Skin of body (tissue), 2 donors: ENCODE data around the gene LTBP3. TPM values are rescaled to one million over a fixed set of nuclear protein-coding genes. Genes with fewer than 3 reads are reported as not detected.

Experiments
- DNase-seq: peaks from one replicate; lab custom pipeline; 2025; lab: John Stamatoyannopoulos, UW
- total RNA-seq: library from RNA; depleted of rRNA; stranded (reverse); fragments of >200 nt; gene quantifications from one replicate; pipeline ENCODE4 v1.2.3, GENCODE V29; 2014

Gene LTBP3
- total RNA-seq, 1 donor from 2014 or later, result 56.0 TPM

DNA sequence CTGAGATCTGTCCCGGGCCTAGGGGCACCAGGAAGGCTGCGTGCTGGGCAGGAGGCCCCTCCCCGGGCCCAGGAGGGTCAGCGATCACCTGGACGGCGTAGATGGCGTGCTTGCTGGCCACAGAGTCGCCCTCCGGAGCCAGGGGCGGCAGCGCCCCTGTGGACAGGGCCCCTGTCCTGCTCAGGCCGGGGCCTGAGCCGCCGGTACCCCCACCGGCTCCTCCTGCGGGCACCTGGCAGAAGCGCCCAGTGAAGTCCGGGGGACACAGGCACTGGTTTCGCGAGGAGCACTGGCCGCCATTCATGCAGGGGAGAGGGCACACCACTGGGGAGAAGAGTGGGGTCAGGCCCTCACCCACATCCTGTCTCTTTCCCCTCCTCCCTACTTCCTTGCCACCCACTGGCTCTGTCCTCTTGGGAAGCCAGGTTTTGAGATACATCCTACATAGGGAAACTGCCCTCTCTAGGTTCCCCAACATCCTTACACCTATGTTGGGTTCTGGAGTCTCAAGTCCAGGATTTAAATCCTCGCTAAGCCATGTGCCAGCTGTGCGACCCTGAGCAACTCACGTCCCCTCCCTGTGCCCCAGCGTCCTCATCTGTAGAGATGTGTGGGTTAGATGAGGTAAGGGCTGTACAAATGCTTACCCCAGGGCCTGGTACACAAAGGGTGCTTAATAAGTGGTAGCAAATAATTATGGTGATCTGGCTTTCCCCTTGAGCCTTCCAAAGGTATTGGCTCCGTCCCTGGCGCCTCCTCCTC, 3.9 kb downstream of the LTBP3 start:
- DNase-seq, result no peak

DNA sequence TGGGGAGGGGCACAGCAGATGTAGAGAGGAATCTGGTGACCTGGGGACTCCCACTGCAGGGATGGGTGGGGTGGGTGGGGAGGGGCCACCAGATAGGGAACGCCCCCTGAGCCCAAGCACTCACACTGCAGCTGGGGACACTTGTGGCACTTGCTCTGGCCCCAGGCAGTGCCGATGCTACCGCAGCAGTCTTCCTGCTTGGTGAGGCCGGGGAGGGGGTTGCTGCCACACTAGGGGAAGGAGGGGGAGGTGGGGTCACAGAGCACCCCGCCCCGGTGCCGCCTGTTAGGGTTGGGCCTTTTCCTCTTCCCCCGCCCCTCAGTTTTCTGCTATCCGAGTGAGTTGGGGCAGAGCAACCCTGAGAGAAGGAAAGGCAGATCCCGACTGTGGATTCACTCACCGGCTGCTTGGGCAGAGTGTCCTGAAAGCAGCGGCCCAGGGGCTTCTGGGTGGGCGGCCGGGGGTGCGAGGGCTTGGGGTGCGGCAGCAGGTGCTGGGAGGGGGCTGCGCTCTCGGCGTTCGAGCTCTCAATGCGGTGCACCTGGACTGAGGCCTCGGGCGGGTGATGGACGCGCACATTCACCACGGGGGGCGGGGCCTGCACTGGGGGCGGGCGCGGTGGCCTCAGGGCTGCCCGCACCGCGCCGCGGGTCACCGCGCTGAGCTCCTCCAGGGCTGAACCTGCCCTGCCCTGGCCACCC, 4.7 kb downstream of the LTBP3 start:
- DNase-seq, result no peak

DNA sequence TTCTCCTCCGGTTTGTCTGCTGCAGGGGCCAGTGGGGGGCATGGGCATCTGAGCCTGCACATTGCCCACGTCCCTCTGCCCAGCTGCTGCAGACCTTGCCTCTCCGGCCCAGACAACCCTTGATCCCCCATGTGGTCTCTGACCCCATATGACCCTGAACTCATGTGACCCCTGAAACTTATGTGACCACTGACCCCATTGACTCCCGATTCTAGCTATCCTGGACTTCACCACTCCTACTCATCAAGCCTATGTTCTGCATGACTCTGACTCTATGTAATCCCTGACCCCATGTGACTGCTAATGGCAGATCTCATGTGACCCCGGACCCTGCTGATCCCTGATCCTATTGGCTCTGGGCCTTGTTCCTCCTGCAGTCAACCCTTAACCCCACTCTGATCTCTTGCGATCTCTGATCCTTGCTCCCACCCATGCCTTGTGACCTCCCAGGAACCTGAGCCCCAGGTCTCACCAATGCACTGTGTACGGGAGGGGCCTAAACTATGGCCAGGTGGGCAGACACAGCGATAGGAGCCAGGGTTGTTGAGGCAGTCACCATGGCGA, 5.7 kb downstream of the LTBP3 start:
- no peak for DNase-seq

DNA sequence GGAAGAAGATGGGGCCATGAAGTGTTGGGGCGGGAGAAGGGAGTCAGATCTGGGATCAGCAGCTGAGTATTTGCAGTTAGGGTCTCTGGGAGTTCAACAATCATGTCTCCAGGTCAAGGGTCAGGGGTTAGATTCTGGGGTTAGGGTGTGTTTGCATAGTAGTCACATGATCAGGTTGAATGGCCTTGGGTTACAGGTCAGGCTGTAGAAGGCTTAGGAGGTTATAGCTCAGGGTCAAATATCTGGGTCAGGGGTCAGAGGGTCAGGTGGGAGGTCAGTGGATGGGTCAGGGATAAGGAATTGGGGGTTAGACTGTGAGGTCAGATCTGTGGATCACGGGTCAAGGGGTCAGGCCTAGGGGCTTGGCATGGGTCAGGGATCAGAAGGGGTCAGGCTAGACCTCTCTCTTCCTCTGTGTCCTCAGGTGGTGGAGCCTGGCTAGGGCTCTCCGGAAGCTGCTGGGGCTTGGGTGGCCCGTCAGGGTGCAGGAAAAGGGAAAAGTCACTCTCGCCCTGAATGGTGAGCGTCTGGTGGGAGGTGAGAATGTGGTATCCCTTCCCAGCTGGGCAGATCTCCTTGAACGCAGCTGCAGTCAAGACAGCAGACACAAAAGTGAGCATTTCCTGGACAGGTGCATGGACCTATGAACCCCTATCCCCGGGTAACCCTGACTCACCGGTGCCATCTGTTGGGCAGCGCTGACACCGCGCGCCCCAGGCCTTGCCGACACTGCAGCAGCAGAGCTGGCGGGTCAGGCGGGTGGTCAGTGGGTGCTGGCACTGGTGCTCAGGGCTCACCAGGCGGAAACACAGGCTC, 6.4 kb downstream of the LTBP3 start:
- DNase-seq, result no peak

DNA sequence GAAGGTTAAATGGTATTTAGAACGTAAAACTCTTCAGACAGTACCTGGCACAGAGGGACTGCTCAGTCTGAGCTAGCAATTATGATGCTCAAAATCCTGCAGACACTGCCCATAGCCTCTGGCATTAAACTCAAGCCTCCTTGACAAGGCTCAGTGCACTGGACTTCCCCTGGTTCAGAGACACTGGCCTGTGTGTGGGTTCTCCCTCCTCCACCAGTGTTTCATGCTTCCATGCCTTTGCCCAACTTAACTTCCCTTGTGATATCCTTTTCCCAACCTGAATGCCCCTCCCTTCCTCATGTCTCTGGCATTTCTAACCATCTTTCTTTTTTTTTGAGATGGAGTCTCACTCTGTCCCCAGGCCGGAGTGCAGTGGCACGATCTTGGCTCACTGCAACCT, 9.1 kb downstream of the LTBP3 start:
- no peak for DNase-seq

DNA sequence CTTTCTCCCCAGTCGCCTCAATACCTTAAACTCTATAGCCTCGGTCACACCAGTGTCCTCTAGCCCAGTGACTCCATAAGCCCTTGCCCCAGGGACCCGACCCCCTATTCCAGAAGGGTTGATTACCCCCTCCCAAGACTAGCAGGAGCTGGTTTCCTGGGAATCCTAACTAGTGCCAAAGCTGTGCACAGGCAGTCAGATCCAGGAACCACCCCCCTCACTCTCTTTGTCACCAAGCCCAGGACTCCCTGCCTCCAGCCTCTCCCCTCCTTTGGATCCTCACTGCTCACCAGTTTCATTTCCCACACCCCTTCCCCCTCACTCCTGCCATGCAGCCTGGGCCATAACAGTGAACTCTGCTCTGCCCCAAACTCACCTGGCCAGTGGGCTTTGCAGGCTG, 9.8 kb downstream of the LTBP3 start:
- DNase-seq, result no peak

DNA sequence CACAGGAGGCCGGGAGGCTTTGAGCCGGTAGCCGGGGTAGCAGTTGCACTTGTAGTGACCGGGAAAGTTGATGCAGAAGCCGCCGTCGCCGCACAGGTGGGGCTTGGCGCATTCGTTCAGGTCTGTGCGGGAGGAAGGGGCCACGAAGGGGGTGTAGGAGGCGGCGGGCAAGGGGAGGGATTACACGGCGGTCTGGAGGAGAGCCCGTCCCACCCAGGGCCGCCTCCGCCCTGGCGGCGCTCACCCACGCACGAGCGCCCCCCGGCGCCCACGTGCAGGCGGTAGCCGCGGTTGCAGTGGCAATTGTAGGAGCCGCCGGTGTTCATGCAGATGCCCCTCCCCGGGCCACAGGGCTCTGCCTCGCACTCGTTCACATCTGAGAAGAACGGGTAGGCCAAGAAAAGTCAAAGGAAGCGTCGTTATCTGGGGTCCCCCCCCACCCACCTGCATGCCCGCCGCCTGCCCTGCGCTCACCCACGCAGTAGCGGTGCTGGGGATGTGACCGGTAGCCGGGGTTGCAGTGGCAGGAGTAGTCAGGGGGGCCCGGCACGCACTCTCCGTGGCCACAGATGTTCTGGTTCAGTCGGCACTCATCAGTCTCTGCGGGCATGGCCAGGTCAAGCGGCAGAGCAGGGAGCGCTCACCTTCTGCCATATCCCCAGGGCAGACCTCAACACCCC, 10.6 kb downstream of the LTBP3 start:
- DNase-seq, result no peak

DNA sequence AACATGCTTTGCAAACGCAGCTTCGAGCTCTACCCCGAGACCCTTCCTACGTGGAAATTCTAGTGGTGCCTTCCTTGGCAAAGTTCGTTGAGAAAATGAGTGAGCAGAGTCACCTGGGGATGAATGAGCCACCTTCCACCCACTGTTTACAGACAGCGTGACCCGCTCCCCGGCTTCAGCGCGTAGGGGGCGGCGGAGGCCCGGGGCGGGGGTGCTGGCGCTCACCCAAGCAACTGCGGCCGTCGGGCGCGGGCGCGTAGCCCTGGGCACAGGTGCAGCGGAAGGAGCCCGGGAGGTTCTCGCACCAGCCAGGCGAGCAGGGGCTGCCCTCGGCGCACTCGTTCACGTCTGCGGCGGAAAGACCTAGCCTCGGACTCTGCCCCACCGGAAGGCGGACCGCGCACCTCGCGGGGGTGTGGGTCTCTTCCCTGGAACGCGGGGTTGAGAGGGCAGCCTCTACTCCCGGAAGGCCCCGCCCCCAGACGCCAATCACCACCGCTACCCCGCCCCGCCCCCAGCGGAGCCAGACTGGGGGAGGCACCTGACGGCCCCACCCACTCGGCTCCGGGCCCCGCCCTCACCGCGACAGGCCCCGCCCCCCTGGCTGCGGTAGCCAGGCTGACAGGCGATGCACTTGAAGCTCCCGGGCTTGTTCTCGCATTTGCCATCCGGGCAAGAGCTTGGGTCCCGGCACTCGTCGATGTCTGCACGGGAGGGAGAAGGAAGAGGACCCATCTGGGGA, 11.8 kb downstream of the LTBP3 start:
- no peak for DNase-seq

DNA sequence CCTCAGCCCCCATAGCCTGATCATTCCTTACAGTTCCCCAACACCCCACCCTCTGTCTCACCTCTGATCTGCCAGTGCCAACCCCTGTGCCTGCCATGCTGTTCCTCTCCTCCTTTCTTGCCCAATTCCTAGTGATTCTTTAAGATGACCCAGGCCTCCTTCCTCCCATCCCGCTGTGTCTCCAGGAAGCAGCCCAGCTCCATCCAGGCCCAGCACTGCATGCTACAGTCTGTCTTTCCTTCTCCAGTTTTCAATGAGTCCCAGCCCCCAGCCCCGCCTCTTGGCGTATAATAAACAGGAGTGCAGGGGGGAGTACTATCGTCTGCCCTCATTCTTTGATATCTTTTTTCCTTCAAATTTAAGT, 12.3 kb downstream of the LTBP3 start:
- DNase-seq, result no peak

DNA sequence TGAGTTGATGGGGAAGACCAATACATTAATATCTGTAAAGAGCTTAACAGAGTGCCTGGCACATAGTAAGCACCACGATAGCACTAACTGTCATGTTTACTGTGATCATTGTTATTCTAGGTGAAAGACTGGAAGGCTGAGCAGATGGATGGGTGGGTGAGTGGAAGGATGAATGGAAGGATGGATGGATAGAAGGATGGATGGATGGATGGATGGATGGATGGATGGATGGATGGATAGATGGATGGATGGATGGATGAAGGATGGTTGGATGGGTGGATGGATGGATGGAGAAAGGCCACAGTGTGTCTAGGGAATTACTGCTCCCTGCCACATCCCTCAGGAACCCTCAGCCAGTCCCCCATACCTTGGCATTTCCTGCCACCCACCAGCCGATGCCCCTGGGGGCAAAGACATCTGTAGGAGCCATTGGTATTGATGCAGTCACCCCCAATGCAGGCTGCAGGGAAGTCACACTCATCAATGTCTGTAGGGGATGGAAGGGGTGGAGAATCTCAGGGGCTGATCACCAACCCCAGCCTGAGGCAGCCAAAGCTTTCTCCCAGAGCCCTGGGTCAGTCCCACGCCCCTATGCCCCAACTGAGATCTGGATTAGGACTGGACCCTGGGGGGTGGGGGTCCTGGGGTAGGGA, 15.3 kb downstream of the LTBP3 start:
- DNase-seq, result no peak

DNA sequence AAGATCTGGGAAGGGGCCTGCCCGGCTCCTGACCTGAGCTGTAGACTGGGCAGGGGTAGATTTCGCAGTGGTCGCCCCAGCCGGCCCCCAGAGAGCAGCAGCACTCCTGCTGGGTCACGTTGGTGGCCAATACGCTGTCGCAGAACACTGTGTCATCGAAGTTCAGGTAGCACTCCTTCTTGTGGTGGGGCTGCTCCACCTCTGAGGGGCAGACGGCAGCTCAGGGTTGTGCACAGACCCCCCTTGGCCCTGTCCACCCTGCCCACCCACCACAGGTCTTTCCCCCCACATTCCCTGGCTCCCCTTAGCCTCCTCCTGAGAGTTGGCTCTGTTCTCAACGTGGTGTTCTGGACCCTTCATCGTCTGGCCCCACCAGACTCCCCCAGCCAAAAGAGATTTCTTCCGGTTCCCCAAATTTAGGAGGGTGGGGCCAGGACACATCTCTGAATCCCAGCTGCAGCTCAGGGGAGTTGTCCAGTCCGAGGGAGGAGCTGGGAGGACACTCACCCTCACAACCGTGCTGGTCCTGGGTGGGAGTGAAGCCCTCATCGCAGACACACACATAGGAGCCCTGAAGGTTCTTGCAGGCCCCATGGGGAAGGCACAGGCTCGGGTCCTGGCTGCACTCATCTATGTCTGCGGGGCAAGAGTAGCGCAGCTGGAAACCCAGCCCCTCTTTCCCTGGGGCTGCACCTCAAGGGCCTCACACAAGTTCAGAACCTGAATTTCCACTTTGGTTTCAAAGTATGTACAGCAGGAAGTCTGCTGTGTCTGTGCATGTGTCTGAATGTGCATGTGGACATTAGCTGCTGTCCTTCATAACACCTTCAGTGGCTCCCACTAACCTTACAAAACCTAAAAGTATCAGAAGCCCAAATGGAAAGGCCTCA, 16.8 kb downstream of the LTBP3 start:
- DNase-seq, result no peak

DNA sequence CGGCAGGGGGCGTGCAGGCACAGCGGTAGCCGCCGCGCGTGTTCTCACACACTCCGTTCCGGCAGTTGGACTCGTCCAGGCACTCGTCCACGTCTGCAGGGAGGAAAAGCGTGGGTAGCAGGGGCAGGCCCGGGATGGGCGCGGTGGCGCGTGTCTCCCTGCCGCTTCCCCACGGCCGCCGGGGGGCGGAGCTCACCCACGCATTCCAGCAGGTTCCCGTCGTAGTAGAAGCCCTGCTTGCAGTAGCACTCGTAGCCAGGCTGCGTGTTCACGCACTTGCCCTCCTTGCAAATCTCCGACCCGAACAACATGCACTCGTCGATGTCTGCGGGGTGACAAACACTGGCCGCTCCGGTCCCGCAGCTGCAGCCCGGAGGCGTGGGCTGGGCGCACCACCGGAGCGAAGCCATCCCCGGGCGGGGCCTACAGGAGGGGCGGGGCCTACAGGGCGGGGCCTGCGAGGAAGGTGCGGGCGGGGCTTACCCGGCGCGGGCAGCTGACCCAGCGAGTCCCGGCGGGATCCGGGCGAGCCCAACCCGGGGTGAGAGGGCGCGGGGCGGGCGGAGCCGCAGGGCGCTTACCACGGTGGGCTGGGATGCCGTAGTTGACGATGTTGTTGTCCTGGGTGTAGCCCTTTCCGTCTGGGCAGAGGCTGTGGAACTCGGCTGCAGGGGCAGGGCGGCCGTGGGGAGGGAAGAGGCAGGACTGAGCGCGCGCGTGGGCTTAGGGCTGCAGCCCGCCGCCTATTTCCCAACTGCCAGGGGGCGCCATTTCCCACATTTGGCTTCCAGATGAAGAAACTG, 17.7 kb downstream of the LTBP3 start:
- DNase-seq, result peak; percentile 88

DNA sequence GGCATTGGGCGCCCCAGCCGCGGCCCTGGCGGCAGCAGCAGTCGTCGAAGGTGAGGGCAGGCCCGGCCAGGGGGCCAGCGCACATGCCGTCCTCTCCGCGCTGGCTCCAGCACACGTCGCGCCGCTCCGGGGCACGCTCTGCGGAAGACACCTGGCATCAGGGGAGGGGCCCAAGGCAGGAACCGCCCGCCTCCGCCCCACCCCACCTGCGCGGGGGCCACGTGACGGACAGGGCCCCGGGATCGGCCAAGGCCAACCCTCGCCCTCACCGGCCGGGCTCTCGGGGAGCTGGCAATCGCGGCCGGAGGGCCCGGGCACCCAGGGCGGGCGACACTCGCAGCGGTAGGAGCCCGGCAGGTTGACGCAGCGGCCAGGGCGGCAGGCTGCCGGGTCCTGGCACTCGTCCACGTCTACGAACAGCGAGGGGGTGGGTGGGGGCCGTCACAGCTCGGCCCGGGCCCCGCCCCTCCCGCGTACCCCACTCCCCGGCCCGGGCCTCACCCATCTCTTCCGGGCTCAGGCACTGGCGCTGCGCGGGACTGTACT, 18.3 kb downstream of the LTBP3 start:
- DNase-seq, result no peak

DNA sequence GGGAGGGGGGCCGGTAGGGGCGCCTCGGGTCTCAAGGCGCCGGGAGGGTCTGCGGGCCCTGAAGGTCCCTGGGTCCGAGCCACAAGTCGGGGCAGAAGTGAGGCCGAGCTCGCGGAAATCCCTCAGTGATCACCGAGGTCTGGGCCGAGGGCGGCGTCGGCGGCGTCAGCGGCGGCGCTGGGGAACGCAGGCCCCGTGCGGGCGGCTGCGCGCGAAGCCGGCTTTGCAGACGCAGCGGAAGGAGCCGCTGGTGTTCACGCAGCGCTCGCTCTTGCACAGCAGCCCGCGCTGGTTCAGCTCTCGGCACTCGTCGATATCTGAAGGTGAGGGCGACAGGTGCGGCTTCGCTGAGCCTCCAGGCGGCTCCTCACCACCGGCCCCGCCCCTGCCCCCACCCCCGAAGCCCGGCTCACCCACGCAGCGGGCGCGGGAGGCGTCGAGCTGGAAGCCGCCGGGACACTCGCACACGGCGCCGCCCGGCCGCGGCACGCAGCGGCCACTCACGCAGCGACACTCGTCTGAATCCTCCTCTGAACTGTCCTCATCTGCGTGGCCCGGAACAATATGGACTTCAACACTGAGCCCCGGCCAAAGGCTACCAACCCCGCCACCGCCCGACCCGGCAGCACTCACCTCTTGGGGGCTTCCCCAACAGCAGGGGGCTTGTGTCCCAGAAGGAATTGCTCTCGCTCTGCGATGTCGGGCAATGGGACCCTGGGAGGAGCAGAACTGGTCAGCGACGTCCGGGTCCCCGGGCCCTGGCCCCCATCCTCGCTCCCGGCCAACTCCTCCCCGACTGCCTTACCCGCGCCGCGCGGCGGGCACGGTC, 19.0 kb downstream of the LTBP3 start:
- no peak for DNase-seq

DNA sequence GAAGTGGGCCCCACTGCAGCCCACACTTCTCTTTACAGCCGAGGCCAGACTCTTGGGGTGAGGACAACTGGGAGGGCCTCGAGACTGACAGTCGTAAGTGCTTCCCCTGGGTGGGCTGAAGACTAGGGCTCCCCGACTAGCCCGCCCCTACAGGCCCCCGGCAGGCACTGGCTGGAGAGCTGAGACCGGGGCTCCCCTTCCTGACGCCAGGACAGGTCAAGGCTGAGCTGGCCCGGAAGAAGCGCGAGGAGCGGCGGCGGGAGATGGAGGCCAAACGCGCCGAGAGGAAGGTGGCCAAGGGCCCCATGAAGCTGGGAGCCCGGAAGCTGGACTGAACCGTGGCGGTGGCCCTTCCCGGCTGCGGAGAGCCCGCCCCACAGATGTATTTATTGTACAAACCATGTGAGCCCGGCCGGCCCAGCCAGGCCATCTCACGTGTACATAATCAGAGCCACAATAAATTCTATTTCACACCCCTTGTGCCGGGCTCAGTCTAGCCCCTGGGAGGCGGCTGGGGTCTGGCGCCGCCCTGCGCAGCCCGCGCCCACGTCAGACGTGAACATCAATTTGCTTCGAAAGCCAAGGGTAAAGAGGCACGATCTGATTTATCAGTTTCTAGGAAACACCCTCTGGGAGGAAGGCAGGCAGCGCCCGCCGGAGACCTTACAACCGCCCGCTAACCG, 19.8 kb downstream of the LTBP3 start:
- no peak for DNase-seq

DNA sequence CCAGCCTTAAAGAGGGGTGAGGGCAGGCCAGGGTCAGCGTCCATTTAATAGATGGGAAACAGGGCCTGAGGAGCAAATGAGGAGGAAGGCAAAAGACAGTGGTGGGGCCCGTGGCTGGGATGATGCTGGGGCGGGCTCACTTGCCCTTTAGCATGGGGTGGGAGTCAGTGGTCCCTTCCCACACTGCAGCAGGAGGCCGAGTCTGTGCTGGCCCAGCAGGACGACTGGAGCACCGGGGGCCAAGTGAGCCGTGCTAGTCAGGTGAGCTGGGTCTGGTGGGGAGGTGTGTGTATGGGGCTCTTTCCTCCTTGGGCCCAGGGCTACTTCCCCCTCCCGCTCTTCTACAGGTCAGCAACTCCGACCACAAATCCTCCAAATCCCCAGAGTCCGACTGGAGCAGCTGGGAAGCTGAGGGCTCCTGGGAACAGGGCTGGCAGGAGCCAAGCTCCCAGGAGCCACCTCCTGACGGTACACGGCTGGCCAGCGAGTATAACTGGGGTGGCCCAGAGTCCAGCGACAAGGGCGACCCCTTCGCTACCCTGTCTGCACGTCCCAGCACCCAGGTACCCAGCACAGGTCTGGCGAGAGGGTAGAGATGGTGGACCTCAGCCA, 20.4 kb downstream of the LTBP3 start:
- DNase-seq, result no peak
